ENCODE measurements around the gene TMEFF2.

TMEFF2 gene

DNA sequence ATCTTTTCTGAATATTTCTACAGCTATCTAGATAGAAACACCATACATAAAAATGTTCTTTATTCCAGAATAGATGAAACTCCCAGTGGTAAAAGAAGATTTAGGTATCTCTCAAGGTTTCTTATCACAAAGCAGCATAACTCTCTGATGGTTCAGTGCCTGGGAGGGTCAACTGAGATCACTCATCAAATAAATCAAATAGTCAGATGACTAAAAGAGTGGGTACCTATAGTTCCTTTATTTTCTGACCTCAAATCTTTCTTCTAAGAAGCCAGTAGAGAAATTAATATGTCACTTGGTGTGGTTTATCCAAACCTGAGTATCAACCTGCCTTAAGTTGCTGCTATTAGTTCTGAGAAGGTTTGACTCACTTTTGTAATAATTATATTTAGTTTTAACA is 120.9 kb downstream of the TMEFF2 start:
- Histone ChIP-seq H3K4me1 (ENCODE audit: control insufficient read depth, insufficient read depth, low read length) (no peaks in the 10 kb centered on the region), H3K27me3 (ENCODE audit: control insufficient read depth, insufficient read depth, low read length) (no peaks in the 10 kb centered on the region), H3K36me3 (ENCODE audit: control insufficient read depth, insufficient read depth, low read length) (no peaks in the 10 kb centered on the region), H3K9me3 (ENCODE audit: control insufficient read depth, low read length) (no peaks in the 10 kb centered on the region), H3K9ac (ENCODE audit: low read length) (no peak overlapping the region), H3K4me3 (ENCODE audit: low read length) (no peak overlapping the region)

DNA sequence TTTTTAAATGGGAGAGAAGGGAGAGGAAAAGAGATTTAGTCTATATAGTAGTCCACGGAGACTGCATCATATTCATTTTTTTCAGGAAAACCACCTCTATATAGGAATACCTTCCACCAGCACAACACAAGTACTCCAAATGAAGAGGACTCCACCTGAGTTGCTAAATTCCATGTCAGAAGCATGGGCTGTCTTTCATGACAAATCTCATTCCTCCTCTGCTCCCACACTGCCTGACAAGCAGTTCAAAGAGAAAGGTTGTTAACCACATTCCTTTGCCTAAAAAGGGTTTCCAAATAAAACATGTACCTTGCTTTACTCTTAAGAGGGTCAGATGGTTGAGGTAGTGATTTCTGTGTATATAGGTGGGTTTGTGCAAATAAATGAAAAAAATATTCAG is 122.0 kb downstream of the TMEFF2 start:
- Histone ChIP-seq H3K4me3 (ENCODE audit: low read length) (no peak overlapping the region), H3K9me3 (ENCODE audit: control insufficient read depth, low read length) (no peaks in the 10 kb centered on the region), H3K4me1 (ENCODE audit: control insufficient read depth, insufficient read depth, low read length) (no peaks in the 10 kb centered on the region), H3K36me3 (ENCODE audit: control insufficient read depth, insufficient read depth, low read length) (no peaks in the 10 kb centered on the region), H3K27me3 (ENCODE audit: control insufficient read depth, insufficient read depth, low read length) (no peaks in the 10 kb centered on the region), H3K9ac (ENCODE audit: low read length) (no peak overlapping the region)

DNA sequence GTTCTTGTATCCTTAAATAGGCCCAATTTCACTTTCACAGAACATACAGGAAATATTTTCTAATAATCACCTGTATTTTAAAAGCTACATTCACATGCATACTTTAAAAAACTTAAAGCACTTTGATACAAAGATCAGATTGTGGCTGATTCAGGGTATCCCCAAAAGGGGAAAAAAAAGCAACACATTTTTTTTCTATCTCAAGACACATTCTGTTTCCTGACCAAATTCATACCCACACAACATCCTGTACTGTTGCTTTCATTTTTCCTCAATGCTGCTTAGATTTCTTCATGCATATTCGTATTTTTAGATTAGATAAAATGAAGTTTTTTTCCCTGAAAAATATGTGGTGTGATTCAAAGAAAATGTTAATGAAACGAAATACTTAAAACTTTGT is 122.5 kb downstream of the TMEFF2 start:
- Histone ChIP-seq H3K36me3 (ENCODE audit: control insufficient read depth, insufficient read depth, low read length) (no peaks in the 10 kb centered on the region), H3K27me3 (ENCODE audit: control insufficient read depth, insufficient read depth, low read length) (no peaks in the 10 kb centered on the region), H3K4me3 (ENCODE audit: low read length) (no peak overlapping the region), H3K9ac (ENCODE audit: low read length) (no peak overlapping the region), H3K4me1 (ENCODE audit: control insufficient read depth, insufficient read depth, low read length) (no peaks in the 10 kb centered on the region), H3K9me3 (ENCODE audit: control insufficient read depth, low read length) (no peaks in the 10 kb centered on the region)

DNA sequence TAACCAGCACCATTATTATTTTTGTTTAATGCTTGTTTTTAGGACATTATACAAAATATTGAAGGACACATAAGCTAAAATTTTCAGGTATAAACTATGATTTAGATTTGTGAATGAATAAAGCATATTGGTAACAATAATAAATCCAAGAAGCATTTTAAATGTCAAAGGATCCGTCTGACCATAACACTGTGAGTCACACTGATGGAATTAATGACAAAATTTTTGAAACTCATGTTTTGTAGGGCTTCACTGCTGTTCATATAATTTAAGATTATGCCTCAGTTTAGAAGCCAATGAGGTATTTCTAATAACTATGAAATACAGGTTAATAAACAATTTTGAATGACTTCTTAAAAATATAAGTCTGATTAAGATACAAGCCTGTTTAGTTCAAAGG is 124.6 kb downstream of the TMEFF2 start:
- H3K36me3 ChIP-seq (ENCODE audit: control insufficient read depth, insufficient read depth, low read length) = no peaks in the 10 kb centered on the region
- H3K9me3 ChIP-seq (ENCODE audit: control insufficient read depth, low read length) = no peaks in the 10 kb centered on the region
- no peaks in the 10 kb centered on the region for H3K4me1 ChIP-seq (ENCODE audit: control insufficient read depth, insufficient read depth, low read length)
- no peak overlapping the region for H3K9ac ChIP-seq (ENCODE audit: low read length)
- no peak overlapping the region for H3K4me3 ChIP-seq (ENCODE audit: low read length)
- no peaks in the 10 kb centered on the region for H3K27me3 ChIP-seq (ENCODE audit: control insufficient read depth, insufficient read depth, low read length)

DNA sequence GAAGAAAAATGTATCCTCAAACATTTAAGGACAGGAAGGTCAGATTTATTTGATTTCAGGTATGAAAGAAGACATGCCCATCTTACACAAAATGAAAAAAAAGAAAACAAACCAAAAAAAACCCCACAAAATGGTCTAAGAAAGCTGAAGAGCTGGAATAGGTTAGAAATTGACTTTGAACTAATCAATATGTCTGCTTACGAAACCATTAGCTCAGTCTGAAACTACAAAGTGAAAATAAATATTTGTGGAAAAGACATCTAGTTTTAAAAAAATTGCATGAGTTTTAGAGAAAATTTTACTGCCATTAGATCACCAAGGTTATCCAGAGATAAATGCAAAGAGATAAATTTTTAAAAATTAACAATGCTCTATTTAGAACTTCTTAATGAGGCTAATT is 125.3 kb downstream of the TMEFF2 start:
- no peaks in the 10 kb centered on the region for H3K27me3 ChIP-seq (ENCODE audit: control insufficient read depth, insufficient read depth, low read length)
- no peak overlapping the region for H3K9ac ChIP-seq (ENCODE audit: low read length)
- no peak overlapping the region for H3K4me3 ChIP-seq (ENCODE audit: low read length)
- no peaks in the 10 kb centered on the region for H3K36me3 ChIP-seq (ENCODE audit: control insufficient read depth, insufficient read depth, low read length)
- H3K9me3 ChIP-seq (ENCODE audit: control insufficient read depth, low read length) = no peaks in the 10 kb centered on the region
- no peaks in the 10 kb centered on the region for H3K4me1 ChIP-seq (ENCODE audit: control insufficient read depth, insufficient read depth, low read length)

DNA sequence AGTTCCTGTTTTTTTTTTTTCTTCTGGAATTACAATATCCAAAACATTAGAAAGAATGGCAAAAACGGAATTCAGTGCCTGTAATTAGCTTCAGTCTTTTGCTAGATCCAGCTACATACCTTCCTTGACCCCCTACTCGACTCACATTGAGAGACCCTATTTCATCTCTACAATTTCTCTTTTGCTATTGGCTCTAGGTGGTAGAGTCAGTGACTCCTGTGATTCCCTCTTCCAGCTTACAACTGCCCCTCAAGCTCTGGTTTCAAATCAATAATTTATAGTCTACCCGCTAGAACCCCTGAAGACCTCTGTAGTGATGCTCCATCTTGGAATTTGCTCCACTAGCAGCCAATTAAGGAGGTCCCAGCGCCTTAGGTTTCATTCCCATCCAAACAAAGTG is 125.8 kb downstream of the TMEFF2 start:
- no peaks in the 10 kb centered on the region for H3K36me3 ChIP-seq (ENCODE audit: control insufficient read depth, insufficient read depth, low read length)
- H3K4me1 ChIP-seq (ENCODE audit: control insufficient read depth, insufficient read depth, low read length) = no peaks in the 10 kb centered on the region
- no peaks in the 10 kb centered on the region for H3K27me3 ChIP-seq (ENCODE audit: control insufficient read depth, insufficient read depth, low read length)
- no peak overlapping the region for H3K9ac ChIP-seq (ENCODE audit: low read length)
- H3K4me3 ChIP-seq (ENCODE audit: low read length) = no peak overlapping the region
- no peaks in the 10 kb centered on the region for H3K9me3 ChIP-seq (ENCODE audit: control insufficient read depth, low read length)

DNA sequence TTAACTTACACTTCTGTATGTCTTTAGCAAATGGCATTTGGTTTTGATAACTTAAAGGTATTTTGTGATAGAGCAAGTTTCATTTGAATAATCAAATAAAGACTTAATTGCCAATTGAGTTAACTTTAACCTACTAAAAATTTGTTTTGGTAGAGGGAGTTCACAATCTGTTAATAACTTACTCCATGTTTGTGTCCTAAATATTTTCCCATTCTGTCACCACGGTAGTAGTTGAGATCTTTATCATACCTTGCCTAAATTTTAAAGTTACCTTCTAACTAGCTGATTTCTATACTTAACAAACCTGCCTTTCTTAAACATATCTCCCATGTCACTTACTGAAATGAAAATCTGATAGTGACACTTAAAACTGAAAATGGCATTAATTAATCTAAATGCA is 127.1 kb downstream of the TMEFF2 start:
- Histone ChIP-seq H3K36me3 (ENCODE audit: control insufficient read depth, insufficient read depth, low read length) (no peaks in the 10 kb centered on the region), H3K9me3 (ENCODE audit: control insufficient read depth, low read length) (no peaks in the 10 kb centered on the region), H3K27me3 (ENCODE audit: control insufficient read depth, insufficient read depth, low read length) (no peaks in the 10 kb centered on the region), H3K4me1 (ENCODE audit: control insufficient read depth, insufficient read depth, low read length) (no peaks in the 10 kb centered on the region), H3K9ac (ENCODE audit: low read length) (no peak overlapping the region), H3K4me3 (ENCODE audit: low read length) (no peak overlapping the region)

DNA sequence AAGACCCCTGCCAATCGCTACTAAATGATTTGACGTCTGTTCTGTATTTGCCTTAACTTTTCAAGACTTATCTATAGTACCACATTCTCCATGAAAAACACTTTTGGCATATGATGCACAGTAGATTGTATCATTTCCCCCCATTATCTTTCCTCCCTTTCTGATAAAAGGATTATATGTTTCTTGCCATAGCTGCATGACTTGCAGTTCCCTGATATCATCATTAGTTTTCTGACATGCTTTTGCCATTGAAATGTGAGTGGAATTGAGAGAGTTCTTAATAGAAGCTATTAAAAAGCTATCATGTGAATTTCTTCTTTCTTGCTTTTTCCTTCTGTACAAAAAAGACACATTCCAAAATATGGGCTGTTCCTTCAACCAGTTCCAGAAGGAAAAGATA is 130.3 kb downstream of the TMEFF2 start:
- Histone ChIP-seq H3K4me3 (ENCODE audit: low read length) (no peak overlapping the region), H3K27me3 (ENCODE audit: control insufficient read depth, insufficient read depth, low read length) (no peaks in the 10 kb centered on the region), H3K36me3 (ENCODE audit: control insufficient read depth, insufficient read depth, low read length) (no peaks in the 10 kb centered on the region), H3K4me1 (ENCODE audit: control insufficient read depth, insufficient read depth, low read length) (no peaks in the 10 kb centered on the region), H3K9ac (ENCODE audit: low read length) (no peak overlapping the region), H3K9me3 (ENCODE audit: control insufficient read depth, low read length) (no peaks in the 10 kb centered on the region)

DNA sequence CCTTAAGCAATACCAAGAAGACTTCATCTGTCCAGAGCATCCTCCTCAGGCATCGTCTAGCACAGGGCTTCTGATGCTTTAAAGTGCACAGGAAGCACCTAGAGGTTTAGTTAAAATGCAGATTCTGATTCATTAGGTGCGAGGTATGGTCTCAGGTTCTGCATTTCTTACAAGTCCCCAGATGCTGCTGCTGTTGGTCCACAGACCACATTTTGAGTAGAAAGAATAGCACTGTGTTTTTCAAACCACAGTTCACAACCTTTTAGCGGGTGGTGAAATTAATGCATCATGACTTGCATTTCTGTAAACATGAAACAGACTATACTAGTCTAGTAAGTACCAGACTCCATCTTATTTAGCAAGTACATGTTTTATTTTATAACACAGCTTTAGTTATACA is 134.6 kb downstream of the TMEFF2 start:
- H3K9me3 ChIP-seq (ENCODE audit: control insufficient read depth, low read length) = no peaks in the 10 kb centered on the region
- no peak overlapping the region for H3K9ac ChIP-seq (ENCODE audit: low read length)
- H3K4me3 ChIP-seq (ENCODE audit: low read length) = no peak overlapping the region
- no peaks in the 10 kb centered on the region for H3K36me3 ChIP-seq (ENCODE audit: control insufficient read depth, insufficient read depth, low read length)
- H3K4me1 ChIP-seq (ENCODE audit: control insufficient read depth, insufficient read depth, low read length) = no peaks in the 10 kb centered on the region
- H3K27me3 ChIP-seq (ENCODE audit: control insufficient read depth, insufficient read depth, low read length) = no peaks in the 10 kb centered on the region

DNA sequence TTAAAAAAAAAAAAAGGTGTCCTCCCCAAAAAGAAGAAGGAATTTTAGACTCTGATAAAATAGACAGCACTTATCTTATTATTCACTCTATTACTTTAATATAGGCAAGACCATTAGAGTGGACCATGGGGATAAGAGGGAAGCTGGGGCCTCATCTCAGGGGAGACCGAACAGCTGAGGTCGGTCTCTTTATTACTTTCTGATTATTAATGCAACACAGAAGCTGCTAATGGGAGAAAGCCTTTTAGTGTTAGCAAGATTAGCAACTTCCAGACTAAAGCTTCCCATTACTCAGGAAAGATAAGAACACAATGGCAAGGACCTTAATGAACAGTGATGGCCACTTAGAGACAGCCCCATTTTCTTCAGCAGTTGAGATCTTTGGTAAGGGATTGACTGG is 135.5 kb downstream of the TMEFF2 start:
- Histone ChIP-seq H3K9ac (ENCODE audit: low read length) (no peak overlapping the region), H3K27me3 (ENCODE audit: control insufficient read depth, insufficient read depth, low read length) (no peaks in the 10 kb centered on the region), H3K36me3 (ENCODE audit: control insufficient read depth, insufficient read depth, low read length) (no peaks in the 10 kb centered on the region), H3K4me1 (ENCODE audit: control insufficient read depth, insufficient read depth, low read length) (no peaks in the 10 kb centered on the region), H3K9me3 (ENCODE audit: control insufficient read depth, low read length) (no peaks in the 10 kb centered on the region), H3K4me3 (ENCODE audit: low read length) (no peak overlapping the region)

DNA sequence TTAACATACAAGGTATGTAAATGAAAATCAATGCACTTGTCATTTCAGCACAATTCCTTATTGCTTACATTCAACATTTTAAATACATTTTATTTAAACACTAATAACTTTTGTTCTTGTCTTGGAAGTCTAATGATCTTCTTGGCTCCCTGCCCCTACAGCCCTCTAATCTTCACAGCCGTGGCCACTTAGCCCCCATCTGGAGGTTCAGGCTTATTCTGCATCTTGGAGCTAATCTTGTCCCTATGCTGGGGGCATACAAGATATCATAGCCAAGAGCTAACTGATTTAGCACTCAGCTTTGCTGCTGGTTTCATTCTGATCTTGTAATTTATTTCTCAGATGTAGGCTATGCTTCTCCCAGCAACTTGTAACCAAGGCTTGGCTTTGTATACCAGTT is 140.8 kb downstream of the TMEFF2 start:
- H3K4me3 ChIP-seq (ENCODE audit: low read length) = no peak overlapping the region
- no peaks in the 10 kb centered on the region for H3K4me1 ChIP-seq (ENCODE audit: control insufficient read depth, insufficient read depth, low read length)
- no peaks in the 10 kb centered on the region for H3K36me3 ChIP-seq (ENCODE audit: control insufficient read depth, insufficient read depth, low read length)
- no peaks in the 10 kb centered on the region for H3K9me3 ChIP-seq (ENCODE audit: control insufficient read depth, low read length)
- no peaks in the 10 kb centered on the region for H3K27me3 ChIP-seq (ENCODE audit: control insufficient read depth, insufficient read depth, low read length)
- no peak overlapping the region for H3K9ac ChIP-seq (ENCODE audit: low read length)

DNA sequence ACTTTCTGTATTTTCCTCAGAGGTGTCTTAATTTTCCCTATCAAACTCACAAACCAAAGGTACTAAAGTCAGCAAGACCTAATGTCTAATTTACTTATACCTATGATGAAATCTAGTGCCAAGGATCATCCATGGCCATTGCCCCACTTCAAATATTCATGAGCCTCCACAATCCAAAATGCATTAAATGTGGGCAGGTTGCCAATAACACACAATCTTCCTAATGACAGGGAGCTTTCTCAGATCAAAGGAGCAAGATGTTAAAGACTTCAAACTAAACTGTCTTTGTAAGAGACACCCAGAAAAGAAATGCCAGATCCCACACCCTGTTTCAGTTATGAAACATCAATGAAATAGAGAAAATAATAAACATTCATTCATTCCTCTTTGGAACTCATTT is 143.2 kb downstream of the TMEFF2 start:
- Histone ChIP-seq H3K4me3 (ENCODE audit: low read length) (no peak overlapping the region), H3K9me3 (ENCODE audit: control insufficient read depth, low read length) (no peaks in the 10 kb centered on the region), H3K4me1 (ENCODE audit: control insufficient read depth, insufficient read depth, low read length) (no peaks in the 10 kb centered on the region), H3K36me3 (ENCODE audit: control insufficient read depth, insufficient read depth, low read length) (no peaks in the 10 kb centered on the region), H3K27me3 (ENCODE audit: control insufficient read depth, insufficient read depth, low read length) (no peaks in the 10 kb centered on the region), H3K9ac (ENCODE audit: low read length) (no peak overlapping the region)

DNA sequence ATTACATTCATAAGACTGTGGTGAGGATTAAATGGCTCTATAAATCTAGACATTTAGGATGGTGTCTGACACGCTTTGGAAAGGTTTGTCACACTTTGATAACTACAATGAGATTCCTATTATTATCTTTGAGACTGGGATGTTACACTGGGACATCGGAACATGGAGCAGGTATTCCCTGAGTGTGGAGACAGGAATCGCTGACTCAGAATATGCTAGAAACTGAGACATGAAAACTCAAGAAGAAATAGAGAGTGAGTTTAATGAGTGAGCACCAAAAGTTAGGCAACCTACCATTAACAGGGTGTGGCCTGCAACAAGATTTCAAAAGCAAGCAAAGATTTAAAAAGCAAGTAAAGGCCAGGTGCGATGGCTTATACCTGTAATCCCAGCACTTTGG is 145.4 kb downstream of the TMEFF2 start:
- Histone ChIP-seq H3K9ac (ENCODE audit: low read length) (no peak overlapping the region), H3K4me3 (ENCODE audit: low read length) (no peak overlapping the region), H3K9me3 (ENCODE audit: control insufficient read depth, low read length) (no peaks in the 10 kb centered on the region), H3K36me3 (ENCODE audit: control insufficient read depth, insufficient read depth, low read length) (no peaks in the 10 kb centered on the region), H3K4me1 (ENCODE audit: control insufficient read depth, insufficient read depth, low read length) (no peaks in the 10 kb centered on the region), H3K27me3 (ENCODE audit: control insufficient read depth, insufficient read depth, low read length) (no peaks in the 10 kb centered on the region)

Measured in mucosa of stomach (tissue), 1 donor.